HCT116 (cell line): ENCODE data around the gene KLK13.

ENCODE experiments used
- CEBPB ChIP-seq: IDR thresholded peaks from 2 replicates; pipeline ENCODE4 v1.6.1; 2012; ENCODE audit warnings: low read depth
- CTCF ChIP-seq, 3 experiments: fragments of 200-600 bp in 1 of 3; sonication (generic) in 1 of 3; IDR thresholded peaks in 2 of 3; conservative IDR thresholded peaks in 1 of 3; 2 replicates each; pipeline ENCODE4 v1.5.1; 2012 to 2017; ENCODE audit warnings: low read depth in 2 of 3, low read length in 2 of 3, antibody characterized with exemption in 1 of 3, borderline replicate concordance in 1 of 3, control low read depth in 1 of 3, mild to moderate bottlenecking in 1 of 3, mixed read lengths in 1 of 3, mixed run types in 1 of 3, moderate library complexity in 1 of 3; ENCODE audit not compliant: insufficient read depth in 1 of 3
- EZH2 ChIP-seq: fragments of 200-600 bp; sonication (generic); IDR thresholded peaks from 2 replicates; pipeline ENCODE4 v1.6.1; 2017; ENCODE audit warnings: antibody characterized with exemption, mixed run types
- EZH2phosphoT487 ChIP-seq: fragments of 200-600 bp; IDR thresholded peaks from 2 replicates; pipeline ENCODE4 v1.6.1; 2018; ENCODE audit warnings: antibody characterized with exemption, borderline replicate concordance
- POLR2A ChIP-seq: IDR thresholded peaks from 2 replicates; pipeline ENCODE4 v1.7.0; 2011; ENCODE audit warnings: borderline replicate concordance; ENCODE audit not compliant: insufficient read depth, insufficient read length; ENCODE audit errors: extremely low read depth
- SP1 ChIP-seq: IDR thresholded peaks from 2 replicates; pipeline ENCODE4 v1.6.1; 2012; ENCODE audit warnings: low read depth
- ZFX ChIP-seq: fragments of 450-650 bp; IDR thresholded peaks from 2 replicates; pipeline ENCODE4 v1.6.1; 2017
- TF ChIP-seq, protein P1 (sequence below): IDR thresholded peaks from 2 replicates; pipeline ENCODE4 v1.6.1; 2012; ENCODE audit warnings: low read depth
- TF ChIP-seq, protein P2 (sequence below): IDR thresholded peaks from 2 replicates; pipeline ENCODE4 v1.6.1; 2011; ENCODE audit warnings: mild to moderate bottlenecking, low read length, moderate library complexity; ENCODE audit not compliant: insufficient replicate concordance; ENCODE audit errors: extremely low read depth
- TF ChIP-seq, protein P3 (sequence below): IDR thresholded peaks from 2 replicates; pipeline ENCODE4 v1.6.1; 2012

DNA sequence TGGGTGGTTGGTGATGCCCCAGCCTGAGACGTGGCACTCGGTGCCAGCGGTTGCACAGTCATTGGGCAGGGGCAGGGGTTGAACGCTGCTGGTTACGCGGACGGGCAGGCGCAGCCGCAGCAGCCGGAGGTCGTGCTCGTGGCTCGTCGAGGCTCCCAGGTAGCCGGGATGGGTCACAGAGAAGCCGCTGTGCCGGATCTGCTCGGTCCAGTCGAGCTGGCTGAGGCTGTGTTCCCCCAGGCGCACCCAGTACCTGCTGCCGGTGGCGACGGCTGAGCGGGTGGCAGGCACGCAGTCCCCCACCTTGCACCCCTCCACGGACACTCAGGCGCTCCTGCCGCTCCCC lies 33.0 kb downstream of the KLK13 start:
- no peak for TF ChIP-seq CTCF (IDR thresholded peaks at IDR 0.05 in 2 of 3, conservative IDR thresholded peaks at IDR 0.05 in 1 of 3; ENCODE audit: borderline replicate concordance in 1 of 3, insufficient read depth in 1 of 3, low read depth in 2 of 3, low read length in 2 of 3)
- TF ChIP-seq POLR2A, result no peak
- no peak for TF ChIP-seq EZH2
- no peak for TF ChIP-seq SP1
- TF ChIP-seq, protein P1, sequence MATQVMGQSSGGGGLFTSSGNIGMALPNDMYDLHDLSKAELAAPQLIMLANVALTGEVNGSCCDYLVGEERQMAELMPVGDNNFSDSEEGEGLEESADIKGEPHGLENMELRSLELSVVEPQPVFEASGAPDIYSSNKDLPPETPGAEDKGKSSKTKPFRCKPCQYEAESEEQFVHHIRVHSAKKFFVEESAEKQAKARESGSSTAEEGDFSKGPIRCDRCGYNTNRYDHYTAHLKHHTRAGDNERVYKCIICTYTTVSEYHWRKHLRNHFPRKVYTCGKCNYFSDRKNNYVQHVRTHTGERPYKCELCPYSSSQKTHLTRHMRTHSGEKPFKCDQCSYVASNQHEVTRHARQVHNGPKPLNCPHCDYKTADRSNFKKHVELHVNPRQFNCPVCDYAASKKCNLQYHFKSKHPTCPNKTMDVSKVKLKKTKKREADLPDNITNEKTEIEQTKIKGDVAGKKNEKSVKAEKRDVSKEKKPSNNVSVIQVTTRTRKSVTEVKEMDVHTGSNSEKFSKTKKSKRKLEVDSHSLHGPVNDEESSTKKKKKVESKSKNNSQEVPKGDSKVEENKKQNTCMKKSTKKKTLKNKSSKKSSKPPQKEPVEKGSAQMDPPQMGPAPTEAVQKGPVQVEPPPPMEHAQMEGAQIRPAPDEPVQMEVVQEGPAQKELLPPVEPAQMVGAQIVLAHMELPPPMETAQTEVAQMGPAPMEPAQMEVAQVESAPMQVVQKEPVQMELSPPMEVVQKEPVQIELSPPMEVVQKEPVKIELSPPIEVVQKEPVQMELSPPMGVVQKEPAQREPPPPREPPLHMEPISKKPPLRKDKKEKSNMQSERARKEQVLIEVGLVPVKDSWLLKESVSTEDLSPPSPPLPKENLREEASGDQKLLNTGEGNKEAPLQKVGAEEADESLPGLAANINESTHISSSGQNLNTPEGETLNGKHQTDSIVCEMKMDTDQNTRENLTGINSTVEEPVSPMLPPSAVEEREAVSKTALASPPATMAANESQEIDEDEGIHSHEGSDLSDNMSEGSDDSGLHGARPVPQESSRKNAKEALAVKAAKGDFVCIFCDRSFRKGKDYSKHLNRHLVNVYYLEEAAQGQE, result no peak
- TF ChIP-seq, protein P2, sequence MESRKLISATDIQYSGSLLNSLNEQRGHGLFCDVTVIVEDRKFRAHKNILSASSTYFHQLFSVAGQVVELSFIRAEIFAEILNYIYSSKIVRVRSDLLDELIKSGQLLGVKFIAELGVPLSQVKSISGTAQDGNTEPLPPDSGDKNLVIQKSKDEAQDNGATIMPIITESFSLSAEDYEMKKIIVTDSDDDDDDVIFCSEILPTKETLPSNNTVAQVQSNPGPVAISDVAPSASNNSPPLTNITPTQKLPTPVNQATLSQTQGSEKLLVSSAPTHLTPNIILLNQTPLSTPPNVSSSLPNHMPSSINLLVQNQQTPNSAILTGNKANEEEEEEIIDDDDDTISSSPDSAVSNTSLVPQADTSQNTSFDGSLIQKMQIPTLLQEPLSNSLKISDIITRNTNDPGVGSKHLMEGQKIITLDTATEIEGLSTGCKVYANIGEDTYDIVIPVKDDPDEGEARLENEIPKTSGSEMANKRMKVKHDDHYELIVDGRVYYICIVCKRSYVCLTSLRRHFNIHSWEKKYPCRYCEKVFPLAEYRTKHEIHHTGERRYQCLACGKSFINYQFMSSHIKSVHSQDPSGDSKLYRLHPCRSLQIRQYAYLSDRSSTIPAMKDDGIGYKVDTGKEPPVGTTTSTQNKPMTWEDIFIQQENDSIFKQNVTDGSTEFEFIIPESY, result no peak
- TF ChIP-seq EZH2phosphoT487, result no peak
- TF ChIP-seq, protein P3, sequence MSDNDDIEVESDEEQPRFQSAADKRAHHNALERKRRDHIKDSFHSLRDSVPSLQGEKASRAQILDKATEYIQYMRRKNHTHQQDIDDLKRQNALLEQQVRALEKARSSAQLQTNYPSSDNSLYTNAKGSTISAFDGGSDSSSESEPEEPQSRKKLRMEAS, result no peak
- TF ChIP-seq ZFX, result no peak
- no peak for TF ChIP-seq CEBPB
